ENCODE results near the gene TFE3.

DNA sequence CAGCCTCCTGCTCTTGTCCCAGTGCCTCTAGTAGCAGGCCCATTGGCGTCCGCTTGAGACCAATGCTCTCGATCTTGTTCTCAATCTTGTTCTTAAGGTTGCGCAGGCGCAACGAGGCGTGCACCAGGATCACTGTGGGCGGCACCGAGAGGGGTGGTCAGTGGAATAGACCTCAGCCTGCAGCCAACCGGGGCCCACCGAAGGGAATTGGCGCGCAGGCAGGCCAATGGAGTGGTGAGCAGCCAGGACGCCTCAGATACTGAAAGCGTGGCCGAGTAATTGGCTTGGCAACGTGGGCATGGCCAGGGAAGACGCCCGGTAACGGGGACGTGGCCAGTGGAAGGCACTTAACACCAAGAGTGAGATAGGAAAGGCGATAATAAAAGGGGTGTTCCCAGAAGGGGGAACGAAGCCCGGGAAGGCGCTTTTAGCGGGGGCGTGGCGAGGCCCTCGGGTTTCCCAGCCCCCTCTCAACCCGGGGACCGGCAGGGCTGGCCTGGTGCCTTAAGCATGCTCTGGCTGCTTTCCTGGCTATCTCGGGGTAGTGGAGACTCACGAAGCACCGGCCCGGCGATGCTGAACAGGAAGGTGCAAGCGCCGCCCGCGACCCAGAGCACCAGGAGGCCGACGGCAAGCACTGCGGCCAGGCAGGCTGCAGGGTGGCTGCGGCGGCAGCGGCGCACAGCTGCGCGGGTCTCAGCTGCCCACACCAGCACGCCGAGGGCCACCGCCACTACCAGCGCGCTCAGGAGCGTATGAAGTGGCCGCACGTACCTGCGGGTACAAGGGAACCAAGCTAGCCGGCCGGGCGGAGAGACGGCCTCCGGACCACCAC, 28.9 kb upstream of the TFE3 start:
- TF ChIP-seq FOXA1 (IDR thresholded peaks at IDR 0.05): no peak
- TF ChIP-seq NFRKB (IDR thresholded peaks at IDR 0.05): no peak
- TF ChIP-seq ARNT (IDR thresholded peaks at IDR 0.05): no peak
- no peak for TF ChIP-seq BHLHE40 (IDR thresholded peaks at IDR 0.05; ENCODE audit: borderline replicate concordance)
- TF ChIP-seq, protein P1, sequence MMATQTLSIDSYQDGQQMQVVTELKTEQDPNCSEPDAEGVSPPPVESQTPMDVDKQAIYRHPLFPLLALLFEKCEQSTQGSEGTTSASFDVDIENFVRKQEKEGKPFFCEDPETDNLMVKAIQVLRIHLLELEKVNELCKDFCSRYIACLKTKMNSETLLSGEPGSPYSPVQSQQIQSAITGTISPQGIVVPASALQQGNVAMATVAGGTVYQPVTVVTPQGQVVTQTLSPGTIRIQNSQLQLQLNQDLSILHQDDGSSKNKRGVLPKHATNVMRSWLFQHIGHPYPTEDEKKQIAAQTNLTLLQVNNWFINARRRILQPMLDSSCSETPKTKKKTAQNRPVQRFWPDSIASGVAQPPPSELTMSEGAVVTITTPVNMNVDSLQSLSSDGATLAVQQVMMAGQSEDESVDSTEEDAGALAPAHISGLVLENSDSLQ (IDR thresholded peaks at IDR 0.05): 0 out of 2 replicates have a peak, but pooled peaks have one; percentile 3
- no peak for TF ChIP-seq ZNF384 (IDR thresholded peaks at IDR 0.05)
- no peak for TF ChIP-seq SP1 (IDR thresholded peaks at IDR 0.05)
- TF ChIP-seq TARDBP (IDR thresholded peaks at IDR 0.05): no peak
- no peak for TF ChIP-seq ELF4 (IDR thresholded peaks at IDR 0.05)
- no peak for TF ChIP-seq FOXM1 (IDR thresholded peaks at IDR 0.05; ENCODE audit: borderline replicate concordance)
- no peak for TF ChIP-seq SUZ12 (IDR thresholded peaks at IDR 0.05)
- TF ChIP-seq FOXK2 (IDR thresholded peaks at IDR 0.05): no peak
- no peak for TF ChIP-seq CTBP1 (IDR thresholded peaks at IDR 0.05; ENCODE audit: borderline replicate concordance)

All from HEK293T (cell line).